HG03520 (cell line): ENCODE data around the gene ABCB7.
"Not testable (repeated sequence)": the region's sequence is repeated elsewhere in the genome, so short reads cannot be mapped to it uniquely, and the experiment has no call there.

ENCODE experiments used
- ATAC-seq: cut with Tn5 transposase; IDR thresholded peaks from one replicate; pipeline ENCODE4 v1.9.1; 2021; ENCODE audit warnings: mild to moderate bottlenecking, moderate library complexity; ENCODE audit not compliant: unreplicated experiment

The ABCB7 gene

DNA sequence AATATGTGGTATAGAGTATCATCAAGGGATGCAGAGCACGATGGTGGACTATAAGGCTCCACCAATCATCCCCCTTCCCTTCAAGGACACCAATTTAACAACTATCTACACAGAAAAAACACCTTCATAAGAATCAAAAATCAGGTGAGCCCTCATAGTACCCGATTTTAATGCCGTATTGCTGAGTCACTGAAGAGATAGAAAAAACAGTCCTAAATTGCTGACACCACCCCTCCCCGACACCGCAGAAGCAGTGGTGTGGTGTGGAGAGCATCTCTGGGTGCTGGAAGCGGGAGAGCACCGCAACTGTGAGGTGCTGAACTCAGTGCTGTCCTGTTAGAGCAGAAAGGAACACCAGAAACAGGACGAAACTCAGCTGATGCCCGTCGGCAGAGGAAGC, 49.3 kb downstream of the ABCB7 start:
- no peak for ATAC-seq

DNA sequence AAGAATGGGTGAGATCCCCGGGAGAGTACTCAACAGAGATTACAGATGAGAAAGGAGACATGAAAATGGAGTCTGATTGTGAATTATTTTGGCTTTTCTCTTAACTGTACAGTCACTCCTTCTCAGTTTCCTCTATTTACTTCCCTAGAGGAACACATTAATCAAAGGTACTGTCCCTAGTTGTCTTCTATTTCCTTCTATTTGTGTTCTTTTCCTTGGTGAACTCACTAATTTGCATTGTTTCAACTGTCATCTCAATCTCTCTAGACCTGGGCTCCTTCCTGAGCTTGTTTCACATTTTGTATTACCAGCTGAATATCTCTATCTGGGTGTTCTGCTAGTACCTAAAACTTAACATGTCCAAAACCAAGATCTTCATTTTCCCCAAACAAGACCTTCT, 59.8 kb downstream of the ABCB7 start:
- ATAC-seq, result no peak

DNA sequence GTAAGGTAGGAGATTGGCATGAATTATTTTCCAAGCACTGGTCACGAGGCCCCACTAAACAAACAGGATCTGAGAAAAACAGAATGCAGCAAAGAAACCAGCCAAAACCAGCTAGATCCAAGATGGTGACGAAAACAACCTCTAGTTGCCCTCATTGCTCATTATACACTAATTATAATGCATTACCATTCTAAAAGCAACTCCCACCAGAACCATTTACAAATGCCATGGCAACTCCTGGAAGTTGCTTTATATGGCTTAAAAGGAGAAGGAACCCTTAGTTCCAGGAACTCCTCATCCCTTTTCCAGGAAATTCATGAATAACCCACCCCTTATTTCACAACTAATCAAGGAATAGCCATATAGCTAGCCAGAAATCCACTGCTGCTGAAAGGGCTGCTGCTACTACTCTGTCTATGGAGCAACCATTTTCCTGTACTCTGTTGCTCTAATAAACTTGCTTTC, 69.3 kb downstream of the ABCB7 start:
- ATAC-seq, result no peak

DNA sequence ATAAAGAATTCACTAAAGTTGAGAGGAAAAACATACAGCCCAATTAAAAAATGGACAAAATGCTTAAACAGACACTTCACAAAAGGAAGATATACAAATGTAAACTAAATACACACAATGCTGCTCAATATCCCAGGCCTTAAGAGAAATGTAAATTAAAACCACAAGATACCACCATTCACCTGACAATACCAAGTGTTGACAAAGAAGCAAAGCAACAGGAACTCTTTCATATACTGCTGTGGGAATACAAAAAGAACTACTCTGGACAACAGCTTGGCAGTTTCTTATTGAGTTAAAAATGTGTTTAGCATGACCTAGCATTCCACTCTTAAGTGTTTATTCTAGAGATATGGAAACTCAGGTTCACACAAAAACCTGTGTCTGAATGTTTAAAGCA, 71.3 kb downstream of the ABCB7 start:
- ATAC-seq, result no peak

DNA sequence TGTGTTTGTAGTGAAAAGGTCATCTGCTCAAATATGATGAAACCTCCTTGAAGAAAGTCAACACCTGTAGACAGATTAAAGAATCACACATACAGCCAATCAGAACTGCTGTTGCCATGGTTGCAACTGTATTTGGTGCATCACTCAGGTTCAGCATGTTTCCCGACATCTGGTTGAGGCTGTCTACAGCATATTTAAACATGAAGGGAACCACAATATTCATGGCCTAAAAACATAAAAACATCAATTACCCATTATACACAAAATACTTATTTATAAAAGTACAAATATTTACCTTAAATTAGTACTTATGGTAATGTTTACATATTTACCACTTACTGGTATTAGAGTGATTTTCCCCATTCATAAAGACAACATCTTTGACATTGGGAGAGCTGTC, 79.7 kb downstream of the ABCB7 start:
- no peak for ATAC-seq

DNA sequence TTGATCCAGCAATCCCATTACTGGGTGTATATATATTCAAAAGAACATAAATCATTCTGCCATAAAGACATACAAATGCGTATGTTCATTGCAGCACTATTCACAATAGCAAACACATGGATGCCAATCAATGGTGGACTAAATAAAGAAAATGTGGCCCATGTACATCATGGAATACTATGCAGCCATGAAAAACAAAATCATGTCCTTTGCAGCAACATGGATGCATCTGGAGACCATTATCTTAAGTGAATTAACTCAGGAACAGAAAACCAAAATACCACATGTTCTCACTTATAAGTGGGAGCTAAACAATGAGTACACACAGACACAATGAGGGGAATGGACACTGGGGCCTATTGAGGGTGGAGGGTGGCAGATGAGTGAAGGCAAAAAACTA, 81.6 kb downstream of the ABCB7 start:
- ATAC-seq, result no peak

DNA sequence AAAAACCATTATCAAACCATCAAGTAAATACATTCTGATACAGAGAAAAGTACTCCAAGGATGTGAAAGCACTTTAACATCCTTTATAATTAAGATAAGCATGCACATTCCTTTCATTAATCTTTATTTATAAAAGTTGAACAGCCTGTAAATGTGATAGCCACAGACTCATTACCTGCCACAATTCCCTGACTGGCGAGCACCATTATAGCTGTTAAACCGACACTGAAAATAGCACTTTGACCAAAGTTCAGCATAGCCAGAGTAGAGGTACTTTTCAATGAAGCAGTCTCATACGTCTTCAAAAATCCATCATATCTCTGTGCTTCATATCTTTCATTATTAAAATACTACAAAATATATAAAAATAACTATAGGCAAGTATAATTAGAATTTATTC, 84.7 kb downstream of the ABCB7 start:
- ATAC-seq, result no peak

DNA sequence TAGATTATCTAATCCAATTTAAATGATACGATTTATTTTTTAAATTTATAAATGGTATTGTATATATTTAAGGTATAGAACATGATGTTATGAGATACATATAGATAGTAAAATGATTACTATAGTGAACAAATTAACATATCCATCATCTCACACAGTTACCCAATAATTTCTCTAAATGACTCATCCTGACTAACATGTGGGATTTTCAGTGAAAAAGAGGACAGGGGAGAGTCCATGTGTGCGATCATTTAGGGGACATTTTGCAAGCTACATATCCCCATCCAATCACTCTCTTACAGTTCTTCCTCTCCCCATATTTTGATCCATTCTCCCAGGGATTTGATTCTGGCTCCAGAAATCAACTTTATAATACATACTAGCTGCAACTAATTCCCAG, 88.2 kb downstream of the ABCB7 start:
- no peak for ATAC-seq

DNA sequence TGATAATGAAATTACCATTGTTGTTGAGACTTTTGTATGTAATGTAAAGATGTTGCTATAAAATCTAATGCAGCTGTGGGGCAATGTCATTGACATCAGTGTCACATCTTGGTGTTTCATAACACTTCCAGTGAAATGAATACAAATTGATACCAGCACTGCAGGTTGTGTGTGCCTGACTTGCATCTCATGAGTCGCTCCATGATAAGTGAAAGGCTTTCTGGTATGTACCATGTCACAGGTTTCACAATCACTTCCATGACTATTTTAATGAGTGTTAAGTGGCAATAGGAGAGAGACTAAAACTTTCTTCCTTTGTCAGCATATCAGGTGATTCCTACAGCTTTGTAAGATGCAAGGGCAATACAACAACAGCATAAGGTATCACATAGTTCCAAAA, 94.4 kb downstream of the ABCB7 start:
- ATAC-seq, result no peak

DNA sequence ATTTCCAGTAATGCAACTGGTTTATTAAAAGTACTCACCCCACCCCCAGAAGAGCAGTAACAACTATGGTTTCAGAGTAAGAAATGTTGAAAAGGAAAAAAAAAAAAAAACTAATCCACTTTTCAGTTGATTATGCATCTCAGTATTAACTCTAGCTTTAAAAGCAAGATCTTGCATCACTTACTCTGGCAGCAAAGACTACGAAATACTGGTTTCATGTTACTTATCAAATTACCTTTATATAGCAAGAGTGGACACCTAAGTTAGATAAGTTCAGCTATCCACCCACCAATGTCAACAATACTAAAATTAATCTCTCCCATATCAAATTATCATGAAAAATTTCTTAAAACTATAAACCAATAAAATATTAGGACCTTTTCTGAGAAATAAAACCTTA, 105.0 kb downstream of the ABCB7 start:
- no peak for ATAC-seq

DNA sequence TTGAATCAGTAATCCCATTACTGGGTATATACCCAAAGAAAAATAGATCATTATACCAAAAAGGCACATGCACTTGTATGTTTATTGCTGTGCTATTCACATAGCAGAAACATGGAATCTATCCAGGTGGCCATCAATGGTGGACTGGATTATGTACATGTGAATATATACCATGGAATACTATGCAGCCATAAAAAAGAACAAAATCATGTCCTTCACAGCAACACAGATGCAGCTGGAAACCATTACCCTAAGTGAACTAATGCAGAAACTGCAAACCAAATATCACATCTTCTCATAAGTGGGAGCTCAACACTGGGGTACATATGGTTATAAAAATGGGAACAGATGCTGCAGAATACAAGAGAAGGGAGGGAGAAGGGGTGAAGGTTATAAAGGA, 110.7 kb downstream of the ABCB7 start:
- no peak for ATAC-seq

DNA sequence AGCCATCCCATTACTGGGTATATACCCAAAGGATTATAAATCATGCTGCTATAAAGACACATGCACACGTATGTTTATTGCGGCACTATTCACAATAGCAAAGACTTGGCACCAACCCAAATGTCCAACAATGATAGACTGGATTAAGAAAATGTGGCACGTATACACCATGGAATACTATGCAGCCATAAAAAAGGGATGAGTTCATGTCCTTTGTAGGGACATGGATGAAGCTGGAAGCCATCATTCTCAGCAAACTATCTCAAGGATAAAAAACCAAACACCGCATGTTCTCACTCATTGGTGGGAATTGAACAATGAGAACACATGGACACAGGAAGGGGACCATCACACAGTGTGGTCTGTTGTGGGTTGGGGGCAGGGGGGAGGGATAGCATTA, 111.9 kb downstream of the ABCB7 start:
- ATAC-seq, result not testable (repeated sequence)

DNA sequence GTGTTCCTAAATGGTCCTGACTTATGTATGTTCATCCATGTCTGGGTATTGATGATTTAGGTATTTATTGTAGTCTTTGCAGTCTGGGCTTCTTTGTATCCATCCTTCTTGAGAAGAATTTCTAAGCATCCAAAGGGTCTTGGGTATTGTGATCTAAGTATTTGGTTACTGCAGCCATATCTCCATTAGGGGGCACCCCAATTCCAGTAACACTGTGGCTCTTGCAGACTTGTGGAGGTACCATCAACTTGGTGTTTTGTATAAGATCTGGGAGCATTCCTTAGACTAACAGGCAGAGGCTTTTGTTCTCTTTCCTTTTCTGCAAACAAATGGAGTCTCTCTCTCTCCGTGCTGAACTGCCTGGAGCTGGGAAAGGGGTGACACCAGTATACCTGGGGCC, 117.2 kb downstream of the ABCB7 start:
- ATAC-seq, result no peak
